H1 (cell line): ENCODE results near the gene PITPNB. TPM values are rescaled to one million over a fixed set of nuclear protein-coding genes. Genes with fewer than 3 reads are reported as not detected.

Source experiments
- HDAC2 ChIP-seq, 2 experiments: fragments of 300-600 bp in 1 of 2; sonication (generic) in 1 of 2; IDR thresholded peaks; 2 replicates each; pipeline ENCODE4 v1.6.1; 2011 to 2012; ENCODE audit warnings: low read depth in 2 of 2, low read length in 2 of 2, mild to moderate bottlenecking in 2 of 2, moderate library complexity in 2 of 2, borderline replicate concordance in 1 of 2, inconsistent platforms in 1 of 2
- polyA plus RNA-seq, 7 experiments: library from polyadenylated mRNA; depleted of rRNA in 3 of 7; stranded (reverse) in 5 of 7; unstranded in 2 of 7; fragments of >200 nt in 5 of 7; fragments of 200-250 nt in 2 of 7; gene quantifications; 1 replicate in 5 of 7; 2 replicates in 1 of 7; 4 replicates in 1 of 7; pipeline versions ENCODE4 v1.2.1 to v1.2.3, GENCODE V29; 2011 to 2013; ENCODE audit warnings: missing spikeins in 2 of 7, mixed read lengths in 2 of 7
- total RNA-seq: library from RNA; stranded (reverse); fragmentation: NEBNext Ultra II Directional; extraction: Animal tissue kit (Norgen Biotek cat#: 25700); gene quantifications from 2 replicates; pipeline ENCODE4 v1.2.1, GENCODE V29; 2021

Gene PITPNB
- total and polyA plus RNA-seq, 2 of the 8 experiments (the other 6 are each of a cell fraction or from before 2014, with no cell fraction given): 24.6 to 89.3 TPM

DNA sequence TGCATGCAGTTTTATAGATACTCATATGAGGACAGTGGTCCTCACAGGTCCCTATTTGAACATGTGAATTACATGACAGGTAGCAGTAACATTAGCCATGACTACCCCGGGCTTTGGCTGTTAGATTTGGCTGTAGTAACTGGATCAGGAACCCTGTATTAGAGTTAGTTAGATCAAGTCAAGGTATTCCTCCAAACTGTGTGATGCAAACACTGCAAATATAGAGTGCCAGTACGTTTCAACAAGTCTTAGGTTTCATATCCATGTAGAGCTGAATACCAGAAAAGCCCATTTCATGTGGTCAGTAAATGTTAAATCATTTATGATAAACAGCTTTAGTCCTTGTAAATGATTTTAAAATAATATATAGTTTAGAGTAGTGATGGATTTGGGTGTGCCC is 29.5 kb upstream of the PITPNB start (continued):
- no peak for TF ChIP-seq HDAC2 (IDR thresholded peaks at IDR 0.05; ENCODE audit: borderline replicate concordance in 1 of 2, low read depth in 2 of 2, low read length in 2 of 2)
- TF ChIP-seq, all 59 proteins: peak for 0
